OCI-LY1 (cell line): ENCODE results near the gene SORT1.
A peak's percentile ranks its signal among the peaks of the same experiment; 100 is the strongest.

Source experiments
- H2AFZ ChIP-seq: fragments of 200-600 bp; sonication (generic), shearing (Covaris generic); 2 replicates; pipeline ENCODE4 v1.6.0; 2014; ENCODE audit warnings: antibody characterized with exemption, mild to moderate bottlenecking, low read length
- H3F3A ChIP-seq: fragments of 200-600 bp; sonication (generic), shearing (Covaris generic); 2 replicates; pipeline ENCODE4 v1.6.0; 2014; ENCODE audit warnings: mild to moderate bottlenecking, antibody characterized with exemption, low read length, moderate library complexity; ENCODE audit not compliant: insufficient read depth
- H3K27ac ChIP-seq: fragments of 200-600 bp; sonication (generic); 2 replicates; pipeline ENCODE4 v1.5.1; 2014; ENCODE audit warnings: low read length, mixed run types, mild to moderate bottlenecking, low read depth; ENCODE audit not compliant: poor library complexity, severe bottlenecking
- H3K27me3 ChIP-seq: fragments of 200-600 bp; sonication (generic); 2 replicates; pipeline ENCODE4 v1.6.0; 2014; ENCODE audit warnings: antibody characterized with exemption, mild to moderate bottlenecking, low read length, moderate library complexity; ENCODE audit not compliant: insufficient read depth
- H3K36me3 ChIP-seq: fragments of 200-600 bp; sonication (generic); 2 replicates; pipeline ENCODE4 v1.6.1; 2014; ENCODE audit warnings: mild to moderate bottlenecking, antibody characterized with exemption, low read length, moderate library complexity, mixed read lengths; ENCODE audit not compliant: insufficient read depth
- H3K4me1 ChIP-seq: fragments of 200-600 bp; sonication (generic); 2 replicates; pipeline ENCODE4 v1.5.1; 2014; ENCODE audit warnings: mild to moderate bottlenecking, low read length, moderate library complexity; ENCODE audit not compliant: insufficient read depth, severe bottlenecking
- H3K4me2 ChIP-seq: fragments of 200-600 bp; sonication (generic), shearing (Covaris generic); 2 replicates; pipeline ENCODE4 v1.6.1; 2014; ENCODE audit warnings: low read length
- H3K4me3 ChIP-seq: fragments of 200-600 bp; sonication (generic); 2 replicates; pipeline ENCODE4 v1.5.1; 2014; ENCODE audit warnings: low read length, low read depth, mild to moderate bottlenecking, mixed read lengths; ENCODE audit not compliant: poor library complexity, severe bottlenecking
- H3K79me2 ChIP-seq: fragments of 200-600 bp; shearing (Covaris generic); 2 replicates; pipeline ENCODE4 v1.6.1; 2016; ENCODE audit warnings: mixed run types, low read length, mixed read lengths; ENCODE audit not compliant: insufficient read depth
- H3K9ac ChIP-seq: fragments of 200-600 bp; sonication (generic), shearing (Covaris generic); 2 replicates; pipeline ENCODE4 v1.6.1; 2014; ENCODE audit warnings: mild to moderate bottlenecking, low read length, mixed read lengths
- H3K9me2 ChIP-seq: fragments of 200-600 bp; sonication (generic), shearing (Covaris generic); 2 replicates; pipeline ENCODE4 v1.6.1; 2014; ENCODE audit warnings: low read depth, mild to moderate bottlenecking, low read length, mixed read lengths
- H3K9me3 ChIP-seq: fragments of 200-600 bp; shearing (Covaris generic); 2 replicates; pipeline ENCODE4 v1.6.1; 2014; ENCODE audit warnings: low read length, mixed read lengths
- H4K20me1 ChIP-seq: fragments of 200-600 bp; sonication (generic), shearing (Covaris generic); 2 replicates; pipeline ENCODE4 v1.6.0; 2016; ENCODE audit warnings: mild to moderate bottlenecking, low read length; ENCODE audit not compliant: insufficient read depth
- CTCF ChIP-seq: fragments of 200-600 bp; sonication (generic), shearing (Covaris generic); IDR thresholded peaks from 2 replicates; pipeline ENCODE4 v1.5.1; 2017; ENCODE audit warnings: mild to moderate bottlenecking, antibody characterized with exemption, low read length, moderate library complexity, mixed read lengths
- EZH2 ChIP-seq: fragments of 200-600 bp; sonication (generic), shearing (Covaris generic); IDR thresholded peaks from 2 replicates; pipeline ENCODE4 v1.8.0; 2017; ENCODE audit warnings: borderline replicate concordance, mixed run types, mild to moderate bottlenecking, antibody characterized with exemption, low read length, moderate library complexity, mixed read lengths

SORT1 gene

GRCh38 chr1:109277434-109278204, 120.1 kb downstream of the SORT1 start:
- H3K4me2 ChIP-seq: no peak overlapping the region
- no peak overlapping the region for H3K4me3 ChIP-seq
- H2AFZ ChIP-seq: no peak overlapping the region
- no peak overlapping the region for H3K9ac ChIP-seq
- H3K27ac ChIP-seq: no peak overlapping the region
- H4K20me1 ChIP-seq: no peaks in the 10 kb centered on the region
- H3K9me2 ChIP-seq: no peaks in the 10 kb centered on the region
- peaks cover 13% of the 10 kb centered on the region for H3K4me1 ChIP-seq
- no peaks in the 10 kb centered on the region; the same call in 1 of the 2 replicates for H3F3A ChIP-seq
- peak; percentile 91 for TF ChIP-seq CTCF
- TF ChIP-seq EZH2: no peak
- peaks cover 10% of the 10 kb centered on the region; the same call in 1 of the 2 replicates for H3K27me3 ChIP-seq
- no peaks in the 10 kb centered on the region for H3K79me2 ChIP-seq
- H3K36me3 ChIP-seq: no peaks in the 10 kb centered on the region
- H3K9me3 ChIP-seq: no peaks in the 10 kb centered on the region

- H2AFZ ChIP-seq: no peak overlapping the region
- H3K27ac ChIP-seq: no peak overlapping the region
- TF ChIP-seq CTCF: no peak
- TF ChIP-seq EZH2: no peak
- H3K9ac ChIP-seq: no peak overlapping the region
- no peak overlapping the region for H3K4me3 ChIP-seq
- H3K27me3 ChIP-seq: peaks cover 10% of the 10 kb centered on the region; the same call in 1 of the 2 replicates
- no peak overlapping the region for H3K4me2 ChIP-seq
- no peaks in the 10 kb centered on the region; the same call in 1 of the 2 replicates for H3F3A ChIP-seq
- no peaks in the 10 kb centered on the region for H3K79me2 ChIP-seq
- H4K20me1 ChIP-seq: no peaks in the 10 kb centered on the region
- H3K4me1 ChIP-seq: no peaks in the 10 kb centered on the region
- H3K36me3 ChIP-seq: no peaks in the 10 kb centered on the region
- H3K9me3 ChIP-seq: no peaks in the 10 kb centered on the region
- H3K9me2 ChIP-seq: no peaks in the 10 kb centered on the region
Observed at GRCh38 chr1:109275706-109276345, 121.9 kb downstream of the SORT1 start.

GRCh38 chr1:109274533-109275476, 122.9 kb downstream of the SORT1 start:
- no peak overlapping the region for H3K27ac ChIP-seq
- no peak overlapping the region for H3K9ac ChIP-seq
- H3K36me3 ChIP-seq: no peaks in the 10 kb centered on the region
- H3K9me3 ChIP-seq: no peaks in the 10 kb centered on the region
- no peaks in the 10 kb centered on the region for H3K4me1 ChIP-seq
- H3K4me2 ChIP-seq: no peak overlapping the region
- no peak overlapping the region for H3K4me3 ChIP-seq
- no peaks in the 10 kb centered on the region for H3K79me2 ChIP-seq
- H3K9me2 ChIP-seq: no peaks in the 10 kb centered on the region
- no peaks in the 10 kb centered on the region; the same call in 1 of the 2 replicates for H3F3A ChIP-seq
- TF ChIP-seq EZH2 (no peak), CTCF (no peak)
- H2AFZ ChIP-seq: no peak overlapping the region
- H4K20me1 ChIP-seq: no peaks in the 10 kb centered on the region
- peaks cover 10% of the 10 kb centered on the region; the same call in 1 of the 2 replicates for H3K27me3 ChIP-seq
